HPDE6-E6E7 (cell line): ENCODE measurements around the gene ADGRF3.
A peak's percentile ranks its signal among the peaks of the same experiment; 100 is the strongest.
"Not testable (repeated sequence)": the region's sequence is repeated elsewhere in the genome, so short reads cannot be mapped to it uniquely, and the experiment has no call there.

Experiments used
- DNase-seq: peaks from one replicate; pipeline ENCODE4 v3.0.0; 2011; ENCODE audit warnings: missing footprints; ENCODE audit errors: extremely low spot score

The ADGRF3 gene

DNA sequence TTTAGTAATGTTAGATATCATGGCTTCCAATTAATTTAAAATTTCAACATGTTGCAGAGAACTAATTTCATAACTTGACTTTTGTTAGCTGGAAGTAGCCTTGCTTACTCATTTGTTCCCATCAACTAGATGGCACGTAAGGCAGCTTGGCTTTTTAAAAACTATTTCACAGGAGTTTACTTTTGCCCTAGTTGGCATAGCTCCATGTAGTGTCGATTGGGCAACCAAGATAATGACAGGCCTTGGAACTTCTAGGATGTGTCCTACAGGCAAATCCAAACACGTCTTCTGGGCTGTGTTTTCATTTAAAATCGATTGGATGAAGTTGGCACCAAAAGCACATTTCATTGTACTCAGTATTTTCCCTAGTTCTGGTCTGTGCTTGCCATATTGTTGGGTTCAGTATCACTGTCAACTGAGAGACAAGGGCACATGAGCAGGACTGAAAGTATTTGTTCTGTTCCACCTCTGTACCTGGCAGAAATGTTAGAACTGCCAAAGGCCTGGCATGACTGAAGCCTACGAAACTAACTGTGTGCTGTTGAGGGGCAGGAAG, 72.5 kb downstream of the ADGRF3 start:
- peak; percentile 60 for DNase-seq

DNA sequence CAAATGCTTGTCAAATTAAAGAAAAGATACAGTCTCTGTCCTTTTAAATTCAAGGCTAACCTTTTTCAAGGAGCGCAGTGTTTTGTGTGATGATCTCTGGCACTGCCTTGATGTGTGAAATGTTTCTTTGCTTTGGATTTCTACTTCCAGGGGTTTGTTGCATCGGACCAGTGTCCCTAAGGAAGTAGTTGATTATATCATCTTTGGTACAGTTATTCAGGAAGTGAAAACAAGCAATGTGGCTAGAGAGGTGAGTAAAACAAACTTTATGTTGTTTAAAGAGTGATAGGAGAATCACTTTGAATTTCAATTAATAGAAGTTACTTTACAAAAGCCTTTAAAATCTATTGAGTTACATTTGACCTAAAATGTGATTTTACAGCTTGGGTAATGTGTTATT, 73.1 kb downstream of the ADGRF3 start:
- DNase-seq, result no peak

- no peak for DNase-seq
Observed at GRCh38 chr2:26270373-26270772, 76.2 kb downstream of the ADGRF3 start.

- DNase-seq, result no peak
Observed at GRCh38 chr2:26269571-26270158, 76.9 kb downstream of the ADGRF3 start.

DNA sequence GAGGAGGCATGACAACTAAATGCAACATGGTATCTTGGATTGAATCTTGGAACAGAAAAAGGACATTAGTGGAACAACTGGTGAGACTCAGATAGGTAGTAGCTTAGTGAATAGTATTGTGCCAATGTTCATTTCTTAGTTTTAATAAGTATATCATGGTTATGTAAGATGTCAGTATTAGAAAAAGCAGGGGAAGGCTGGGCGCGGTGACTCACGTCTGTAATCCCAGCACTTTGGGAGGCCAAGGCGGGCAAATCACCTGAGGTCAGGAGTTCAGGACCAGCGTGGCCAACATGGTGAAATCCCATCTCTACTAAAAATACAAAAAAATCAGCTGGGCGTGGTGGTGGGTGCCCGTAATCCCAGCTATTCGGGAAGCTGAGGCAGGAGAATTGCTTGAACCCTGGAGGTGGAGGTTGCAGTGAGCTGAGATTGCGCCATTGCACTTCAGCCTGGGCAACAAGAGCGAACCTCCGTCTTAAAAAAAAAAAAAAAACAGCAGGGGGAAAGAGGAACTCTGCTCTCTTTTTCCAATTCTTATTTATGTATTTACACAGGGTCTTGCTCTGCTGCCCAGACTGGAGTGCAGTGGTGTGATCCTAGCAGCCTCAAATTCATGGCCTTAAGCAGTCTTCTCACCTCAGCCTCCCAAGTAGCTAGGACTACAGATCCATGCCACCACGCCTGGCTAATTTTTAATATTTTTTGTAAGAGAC, 77.8 kb downstream of the ADGRF3 start:
- DNase-seq, result not testable (repeated sequence)

- DNase-seq, result no peak
Observed at GRCh38 chr2:26268213-26268612, 78.4 kb downstream of the ADGRF3 start.

DNA sequence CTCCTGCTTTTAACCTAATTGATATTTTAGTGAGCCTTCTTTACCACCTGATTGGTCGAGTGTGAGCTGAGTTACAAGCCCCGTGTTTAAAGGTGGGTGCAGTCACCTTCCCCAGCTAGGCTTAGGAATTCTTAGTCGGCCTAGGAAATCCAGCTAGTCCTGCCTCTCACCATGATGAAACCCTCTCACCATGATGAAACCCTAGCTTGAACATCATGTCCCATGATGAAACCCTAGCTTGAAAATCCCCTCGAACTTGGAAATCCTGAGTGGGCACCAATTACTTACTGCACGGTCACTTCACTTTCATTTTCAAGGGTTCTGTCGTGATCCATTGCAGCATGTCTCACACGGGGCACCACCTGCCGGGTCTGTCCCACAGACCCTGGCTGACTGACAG, 87.8 kb downstream of the ADGRF3 start:
- DNase-seq, result not testable (repeated sequence)
